HepG2 (cell line): ENCODE data around the gene SIGMAR1. TPM values are rescaled to one million over a fixed set of nuclear protein-coding genes. Genes with fewer than 3 reads are reported as not detected.

Experiments used
- CENPT ChIP-seq: sonication (generic); formaldehyde crosslinking; IDR thresholded peaks from 2 replicates; pipeline ENCODE4 v1.8.0; 2022; ENCODE audit warnings: low read depth, mild to moderate bottlenecking, moderate library complexity, missing genetic modification reagents
- FOXM1 ChIP-seq: sonication (generic); formaldehyde crosslinking; IDR thresholded peaks from 2 replicates; pipeline ENCODE4 v1.5.0; 2020; ENCODE audit warnings: missing genetic modification reagents
- NFAT5 ChIP-seq: sonication (generic); formaldehyde crosslinking; IDR thresholded peaks from 2 replicates; pipeline ENCODE4 v1.4.0; 2020; ENCODE audit warnings: missing genetic modification reagents
- YY1 ChIP-seq: IDR thresholded peaks from 2 replicates; pipeline ENCODE4 v1.6.1; 2011; ENCODE audit warnings: low read length, low read depth, moderate library complexity, mild to moderate bottlenecking; ENCODE audit not compliant: insufficient read depth, insufficient replicate concordance
- ZNF138 ChIP-seq: sonication (generic); formaldehyde crosslinking; IDR thresholded peaks from 2 replicates; pipeline ENCODE4 v1.5.0; 2020; ENCODE audit warnings: mild to moderate bottlenecking, low read depth, missing genetic modification reagents
- ZNF253 ChIP-seq: sonication (generic); formaldehyde crosslinking; IDR thresholded peaks from 2 replicates; pipeline ENCODE4 v1.8.0; 2022; ENCODE audit warnings: mild to moderate bottlenecking, missing genetic modification reagents, borderline replicate concordance
- ZNF556 ChIP-seq: sonication (generic); formaldehyde crosslinking; IDR thresholded peaks from 2 replicates; pipeline ENCODE4 v1.4.0; 2020; ENCODE audit warnings: mild to moderate bottlenecking, missing genetic modification reagents, borderline replicate concordance
- ZNF607 ChIP-seq: sonication (generic); formaldehyde crosslinking; IDR thresholded peaks from 2 replicates; pipeline ENCODE4 v1.5.1; 2020; ENCODE audit warnings: missing genetic modification reagents, mild to moderate bottlenecking, borderline replicate concordance
- ZNF652 ChIP-seq: IDR thresholded peaks from 2 replicates; pipeline ENCODE4 v1.6.1; 2016; ENCODE audit warnings: low read depth, borderline replicate concordance
- ZNF678 ChIP-seq: sonication (generic); formaldehyde crosslinking; IDR thresholded peaks from 2 replicates; pipeline ENCODE4 v1.4.0; 2020; ENCODE audit warnings: mild to moderate bottlenecking, missing genetic modification reagents
- ZNF75D ChIP-seq: sonication (generic); formaldehyde crosslinking; IDR thresholded peaks from 2 replicates; pipeline ENCODE4 v1.8.1; 2023; ENCODE audit warnings: missing genetic modification reagents, mild to moderate bottlenecking, borderline replicate concordance
- ZNF790 ChIP-seq: sonication (generic); formaldehyde crosslinking; IDR thresholded peaks from 2 replicates; pipeline ENCODE4 v1.8.0; 2022; ENCODE audit warnings: missing genetic modification reagents, mild to moderate bottlenecking, borderline replicate concordance
- ZSCAN12 ChIP-seq: sonication (generic); formaldehyde crosslinking; IDR thresholded peaks from 2 replicates; pipeline ENCODE4 v1.9.0; 2021; ENCODE audit warnings: mild to moderate bottlenecking, missing genetic modification reagents
- ZSCAN9 ChIP-seq: IDR thresholded peaks from 2 replicates; pipeline ENCODE4 v1.6.1; 2016; ENCODE audit warnings: borderline replicate concordance
- polyA plus RNA-seq, 8 experiments: library from polyadenylated mRNA; depleted of rRNA in 3 of 8; stranded (reverse) in 7 of 8; unstranded in 1 of 8; fragments of >200 nt; fragmentation: Illumina TruSeq in 4 of 8; extraction: Trizol in 4 of 8; gene quantifications; 2 replicates each; pipeline versions ENCODE4 v1.2.1 to v1.2.3, GENCODE V29; 2011 to 2016; ENCODE audit warnings: low read depth in 4 of 8, missing spikeins in 1 of 8, mixed read lengths in 1 of 8; ENCODE audit not compliant: insufficient read depth in 1 of 8
- total RNA-seq, 5 experiments: library from RNA; depleted of rRNA; stranded (reverse); fragments of >200 nt; fragmentation: Illumina TruSeq; extraction: Trizol; gene quantifications; 2 replicates each; pipeline ENCODE4 v1.2.3, GENCODE V29; 2016; ENCODE audit warnings: low read depth in 1 of 5
- TF ChIP-seq, protein P1 (sequence below): IDR thresholded peaks from 2 replicates; pipeline ENCODE4 v1.6.1; 2012; ENCODE audit warnings: inconsistent platforms
- TF ChIP-seq, protein P2 (sequence below): IDR thresholded peaks from 2 replicates; pipeline ENCODE4 v1.6.1; 2018; ENCODE audit warnings: missing genetic modification reagents
- TF ChIP-seq, protein P3 (sequence below): sonication (generic); formaldehyde crosslinking; IDR thresholded peaks from 2 replicates; pipeline ENCODE4 v1.4.0; 2020; ENCODE audit warnings: low read depth, mild to moderate bottlenecking, missing genetic modification reagents
- TF ChIP-seq, protein P4 (sequence below): sonication (generic); formaldehyde crosslinking; IDR thresholded peaks from 2 replicates; pipeline ENCODE4 v1.9.0; 2022; ENCODE audit warnings: low read depth, missing genetic modification reagents

Gene SIGMAR1
- total and polyA plus RNA-seq, 2 of the 13 experiments (the other 11 are each of a cell fraction or from before 2014, with no cell fraction given) = 38.9 to 60.8 TPM

- 0 out of 2 replicates have a peak, but pooled peaks have one; percentile 6 for TF ChIP-seq ZNF556 (CRISPR knock-in tag)
- TF ChIP-seq YY1 = peak; percentile 2
- no peak for TF ChIP-seq ZNF138
- TF ChIP-seq, protein P1, sequence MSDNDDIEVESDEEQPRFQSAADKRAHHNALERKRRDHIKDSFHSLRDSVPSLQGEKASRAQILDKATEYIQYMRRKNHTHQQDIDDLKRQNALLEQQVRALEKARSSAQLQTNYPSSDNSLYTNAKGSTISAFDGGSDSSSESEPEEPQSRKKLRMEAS = peak; percentile 93; the same call in 1 of the 2 replicates
- TF ChIP-seq, protein P2, sequence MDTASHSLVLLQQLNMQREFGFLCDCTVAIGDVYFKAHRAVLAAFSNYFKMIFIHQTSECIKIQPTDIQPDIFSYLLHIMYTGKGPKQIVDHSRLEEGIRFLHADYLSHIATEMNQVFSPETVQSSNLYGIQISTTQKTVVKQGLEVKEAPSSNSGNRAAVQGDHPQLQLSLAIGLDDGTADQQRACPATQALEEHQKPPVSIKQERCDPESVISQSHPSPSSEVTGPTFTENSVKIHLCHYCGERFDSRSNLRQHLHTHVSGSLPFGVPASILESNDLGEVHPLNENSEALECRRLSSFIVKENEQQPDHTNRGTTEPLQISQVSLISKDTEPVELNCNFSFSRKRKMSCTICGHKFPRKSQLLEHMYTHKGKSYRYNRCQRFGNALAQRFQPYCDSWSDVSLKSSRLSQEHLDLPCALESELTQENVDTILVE = no peak
- TF ChIP-seq, protein P3, sequence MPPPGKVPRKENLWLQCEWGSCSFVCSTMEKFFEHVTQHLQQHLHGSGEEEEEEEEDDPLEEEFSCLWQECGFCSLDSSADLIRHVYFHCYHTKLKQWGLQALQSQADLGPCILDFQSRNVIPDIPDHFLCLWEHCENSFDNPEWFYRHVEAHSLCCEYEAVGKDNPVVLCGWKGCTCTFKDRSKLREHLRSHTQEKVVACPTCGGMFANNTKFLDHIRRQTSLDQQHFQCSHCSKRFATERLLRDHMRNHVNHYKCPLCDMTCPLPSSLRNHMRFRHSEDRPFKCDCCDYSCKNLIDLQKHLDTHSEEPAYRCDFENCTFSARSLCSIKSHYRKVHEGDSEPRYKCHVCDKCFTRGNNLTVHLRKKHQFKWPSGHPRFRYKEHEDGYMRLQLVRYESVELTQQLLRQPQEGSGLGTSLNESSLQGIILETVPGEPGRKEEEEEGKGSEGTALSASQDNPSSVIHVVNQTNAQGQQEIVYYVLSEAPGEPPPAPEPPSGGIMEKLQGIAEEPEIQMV (CRISPR knock-in tag) = peak; percentile 48; the same call in 1 of the 2 replicates
- TF ChIP-seq ZNF678 (CRISPR knock-in tag) = peak; percentile 62; the same call in 1 of the 2 replicates
- TF ChIP-seq, protein P4, sequence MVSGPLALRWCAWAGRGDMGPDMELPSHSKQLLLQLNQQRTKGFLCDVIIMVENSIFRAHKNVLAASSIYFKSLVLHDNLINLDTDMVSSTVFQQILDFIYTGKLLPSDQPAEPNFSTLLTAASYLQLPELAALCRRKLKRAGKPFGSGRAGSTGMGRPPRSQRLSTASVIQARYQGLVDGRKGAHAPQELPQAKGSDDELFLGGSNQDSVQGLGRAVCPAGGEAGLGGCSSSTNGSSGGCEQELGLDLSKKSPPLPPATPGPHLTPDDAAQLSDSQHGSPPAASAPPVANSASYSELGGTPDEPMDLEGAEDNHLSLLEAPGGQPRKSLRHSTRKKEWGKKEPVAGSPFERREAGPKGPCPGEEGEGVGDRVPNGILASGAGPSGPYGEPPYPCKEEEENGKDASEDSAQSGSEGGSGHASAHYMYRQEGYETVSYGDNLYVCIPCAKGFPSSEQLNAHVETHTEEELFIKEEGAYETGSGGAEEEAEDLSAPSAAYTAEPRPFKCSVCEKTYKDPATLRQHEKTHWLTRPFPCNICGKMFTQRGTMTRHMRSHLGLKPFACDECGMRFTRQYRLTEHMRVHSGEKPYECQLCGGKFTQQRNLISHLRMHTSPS (CRISPR knock-in tag) = peak; percentile 24; the same call in 1 of the 2 replicates
- no peak for TF ChIP-seq ZSCAN9 (CRISPR knock-in tag)
- TF ChIP-seq ZNF75D (CRISPR knock-in tag) = no peak
- peak; percentile 69; the same call in 1 of the 2 replicates for TF ChIP-seq NFAT5
- 0 out of 2 replicates have a peak, but pooled peaks have one; percentile 20 for TF ChIP-seq ZNF790 (CRISPR knock-in tag)
- TF ChIP-seq CENPT (CRISPR knock-in tag) = peak; percentile 75; the same call in 1 of the 2 replicates
- TF ChIP-seq FOXM1 (CRISPR knock-in tag) = 0 out of 2 replicates have a peak, but pooled peaks have one; percentile 8
- TF ChIP-seq ZNF652 (CRISPR knock-in tag) = no peak
- peak; percentile 34; the same call in 1 of the 2 replicates for TF ChIP-seq ZNF253
- 0 out of 2 replicates have a peak, but pooled peaks have one; percentile 1 for TF ChIP-seq ZSCAN12 (CRISPR knock-in tag)
- TF ChIP-seq ZNF607 (CRISPR knock-in tag) = no peak
Measured at GRCh38 chr9:34636791-34637355, 714 bp downstream of the SIGMAR1 start (continued).
